NCI-H2227 (cell line): ENCODE measurements around the gene TENM4.
A peak's percentile ranks its signal among the peaks of the same experiment; 100 is the strongest.

Source experiments
- DNase-seq: peaks from one replicate; lab custom pipeline; 2025; ENCODE audit not compliant: unreplicated experiment; lab: John Stamatoyannopoulos, UW

Gene TENM4

DNA sequence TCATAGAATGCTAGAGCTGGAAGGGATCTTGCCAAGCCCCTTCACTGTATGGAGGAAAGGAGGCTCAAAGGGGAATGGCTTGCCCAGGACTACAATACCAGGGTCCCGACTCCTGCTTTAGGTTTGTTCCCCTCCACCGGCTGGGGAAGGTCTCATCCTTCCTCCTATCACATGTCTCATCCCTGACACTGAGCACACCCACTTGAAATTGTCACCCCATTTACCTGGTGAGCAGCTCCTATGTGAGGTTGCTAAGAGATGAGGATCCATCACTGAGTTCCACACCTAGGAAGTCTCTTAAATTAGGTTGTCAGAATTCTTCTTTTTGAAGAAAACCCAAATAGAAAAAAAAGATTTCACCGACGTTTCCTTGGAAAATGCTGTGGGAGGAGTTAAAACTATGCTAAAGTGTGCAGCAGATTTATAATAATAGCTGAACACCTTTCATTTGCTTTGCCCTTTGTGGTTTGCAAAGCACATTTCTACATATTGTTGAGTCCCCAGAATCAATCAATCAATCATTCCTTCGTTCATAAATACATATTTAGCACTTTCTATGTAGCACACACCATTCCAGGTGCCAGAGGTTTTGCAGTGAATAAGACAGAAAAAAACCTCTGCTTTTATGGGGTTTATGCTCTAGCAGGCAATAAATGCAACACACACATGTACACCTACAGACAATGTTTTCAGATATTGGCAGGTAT lies 91.7 kb downstream of the TENM4 start:
- DNase-seq: no peak

DNA sequence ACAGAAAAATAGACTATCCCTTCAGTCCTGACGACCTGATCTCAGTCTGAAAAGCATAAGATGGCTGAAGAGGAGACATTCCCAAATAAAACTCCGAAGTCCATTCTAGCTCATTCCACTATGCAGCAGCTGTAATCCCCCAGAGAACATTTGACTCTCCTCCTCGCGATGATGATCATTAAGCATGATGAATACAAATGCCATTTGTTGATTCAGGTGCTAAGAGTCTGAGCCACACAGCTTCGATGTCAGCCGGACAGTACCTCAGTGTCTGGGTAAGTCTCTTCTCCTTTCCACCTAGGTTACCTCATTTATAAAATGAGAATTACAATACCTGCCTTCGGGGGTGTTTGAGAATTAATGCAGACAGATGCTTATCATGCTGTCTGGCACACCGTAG lies 94.8 kb downstream of the TENM4 start:
- no peak for DNase-seq

DNA sequence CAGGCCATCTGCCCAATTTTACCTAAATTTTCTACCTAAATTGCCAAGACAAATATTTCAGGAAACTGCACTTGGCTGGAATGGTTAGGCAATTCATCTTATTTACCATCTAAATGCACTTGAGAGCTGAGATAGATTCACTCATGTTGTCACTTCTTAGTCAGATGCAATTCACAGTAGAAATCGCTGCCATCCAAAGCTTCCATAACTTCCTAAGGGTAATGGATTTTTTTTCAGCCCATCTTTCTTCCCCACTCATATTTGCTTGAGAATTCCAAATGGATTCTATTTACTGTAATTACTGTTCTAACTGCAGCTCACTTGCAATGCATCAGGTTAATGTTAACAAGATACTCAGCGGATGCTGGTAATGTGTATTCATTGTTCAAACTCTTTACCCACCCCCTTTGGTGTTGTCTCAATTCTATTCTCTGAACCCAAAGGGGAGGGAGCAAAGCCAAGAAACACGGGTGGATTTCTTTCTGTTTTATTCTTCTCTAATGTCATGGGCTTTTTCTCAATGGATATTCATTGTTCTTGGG lies 96.0 kb downstream of the TENM4 start:
- no peak for DNase-seq

DNA sequence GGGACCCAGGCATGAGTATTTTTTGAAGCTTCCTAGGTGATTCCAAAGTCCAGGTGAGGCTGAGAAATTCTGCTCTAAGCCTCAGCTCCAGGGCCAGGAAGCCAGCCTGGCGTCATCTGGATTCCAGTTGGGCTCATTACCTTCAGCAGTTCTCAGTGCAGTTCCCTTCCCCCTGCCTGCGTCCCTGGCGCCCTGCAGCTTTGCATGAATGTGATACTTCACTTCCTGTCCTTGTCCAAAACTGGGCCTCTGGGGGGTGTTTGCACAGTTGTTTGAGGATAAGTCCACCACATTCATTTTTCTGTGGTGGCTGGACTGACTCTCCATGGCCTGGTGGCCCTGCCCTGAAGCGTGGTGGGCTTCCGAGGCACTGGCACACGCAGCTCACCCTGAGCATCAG lies 98.1 kb downstream of the TENM4 start:
- DNase-seq: no peak

DNA sequence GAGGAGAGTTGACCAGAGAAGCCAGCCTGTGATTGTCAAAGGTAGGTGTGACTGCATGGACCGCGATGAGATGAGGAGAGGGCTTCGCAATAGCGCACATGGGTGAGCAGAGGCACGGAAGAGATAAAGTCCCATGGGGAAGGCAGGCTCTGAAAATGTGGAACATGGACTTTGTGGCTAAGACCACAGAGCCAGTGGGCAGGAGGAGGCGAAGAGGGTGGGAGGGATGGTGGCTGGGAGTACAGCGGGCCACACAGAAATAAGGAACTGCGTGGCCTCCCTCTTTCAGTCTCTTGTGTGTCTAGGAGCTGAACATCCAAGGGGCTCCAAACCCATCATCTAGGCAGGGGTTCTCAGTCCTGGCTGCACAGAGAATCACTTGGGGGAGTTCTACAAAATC lies 98.6 kb downstream of the TENM4 start:
- DNase-seq: no peak

DNA sequence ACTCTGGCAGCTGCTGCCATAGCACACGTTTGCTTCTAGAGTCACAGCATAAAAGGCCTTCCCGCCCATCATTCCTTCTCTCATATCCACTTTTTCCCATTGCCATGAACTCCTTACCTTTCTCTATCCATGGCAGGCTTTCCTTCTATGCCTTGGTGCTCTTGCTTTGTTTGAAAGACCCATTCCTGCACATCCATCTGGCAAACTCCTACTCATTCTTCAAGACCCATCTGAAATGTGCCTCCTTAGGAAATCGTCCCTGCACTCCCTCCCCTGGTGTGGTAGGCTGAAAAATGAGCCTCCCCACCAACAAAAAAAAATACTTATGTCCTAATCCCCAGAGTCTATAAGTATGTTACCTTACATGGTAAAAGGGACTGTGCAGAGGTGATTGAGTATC lies 100.3 kb downstream of the TENM4 start:
- no peak for DNase-seq

DNA sequence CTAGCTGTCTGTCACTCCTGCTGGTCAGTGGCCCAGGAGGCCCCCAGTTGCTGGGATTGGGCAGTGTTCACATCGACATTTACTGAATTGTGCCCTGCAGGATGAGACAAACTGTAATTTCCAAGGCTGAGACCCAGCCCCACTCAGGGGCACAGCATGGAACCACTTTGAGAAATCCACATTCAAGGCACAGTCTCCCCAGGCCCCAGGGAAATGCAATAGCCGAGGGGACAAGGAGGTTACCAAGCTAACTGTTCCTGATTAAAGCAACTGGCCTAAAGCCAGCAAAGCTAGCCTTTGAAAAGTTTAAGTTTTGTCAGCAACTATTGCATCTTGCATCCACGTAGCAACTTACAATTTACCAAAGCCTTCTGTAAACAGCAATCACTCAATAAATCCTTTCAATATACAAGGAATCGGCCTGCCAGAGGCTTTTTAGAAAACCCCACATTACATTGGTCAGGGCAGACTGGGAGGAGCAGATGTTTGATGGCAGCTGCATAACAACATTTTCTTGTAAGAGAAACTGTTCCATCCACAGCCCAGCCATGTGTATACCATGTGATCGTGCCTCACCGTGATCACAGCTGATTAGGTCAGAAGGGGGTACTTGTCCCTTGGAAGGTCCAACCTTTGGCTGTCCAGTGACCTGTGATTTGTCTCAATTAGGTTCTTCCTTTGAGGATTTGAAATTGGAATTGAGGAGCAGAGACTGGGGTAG lies 103.9 kb downstream of the TENM4 start:
- no peak for DNase-seq

DNA sequence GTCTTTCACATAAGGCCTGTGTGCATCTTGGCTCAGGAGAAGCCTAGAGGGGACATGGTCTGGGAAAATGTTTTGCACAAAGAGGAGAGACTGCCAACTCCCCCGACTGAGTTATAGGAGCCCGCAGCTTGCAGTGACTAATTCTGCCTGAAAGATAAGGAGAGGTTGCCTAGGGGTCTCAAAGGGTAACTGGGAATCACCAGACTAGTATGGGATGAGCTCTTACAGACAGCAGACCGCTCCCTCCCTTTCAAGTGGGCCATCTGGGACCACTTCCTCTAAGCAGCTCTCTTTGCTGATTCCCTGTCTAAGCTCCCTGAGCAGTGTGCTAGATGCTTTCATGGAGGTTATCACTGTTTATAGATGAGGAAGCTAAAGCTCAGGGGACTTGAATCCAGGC lies 105.1 kb downstream of the TENM4 start:
- DNase-seq: no peak

DNA sequence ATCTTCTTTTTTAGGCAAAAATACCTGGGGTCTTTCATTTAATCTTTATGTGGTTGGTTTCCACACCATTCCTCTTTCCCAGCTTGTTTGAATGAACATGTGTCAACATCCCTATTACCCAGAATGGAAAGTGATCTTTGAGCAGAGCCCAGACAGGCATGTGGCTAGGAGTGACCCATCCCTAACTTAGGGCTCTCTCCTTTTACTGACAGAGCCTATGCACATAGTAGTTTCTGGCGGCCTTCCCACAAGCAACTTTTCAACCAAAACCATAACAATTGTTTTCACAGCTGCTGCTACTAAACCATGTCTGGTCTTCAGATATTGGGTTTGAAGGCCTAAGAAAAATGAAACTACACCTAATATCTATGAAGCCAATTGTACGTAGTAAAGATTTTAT lies 107.5 kb downstream of the TENM4 start:
- DNase-seq: no peak

DNA sequence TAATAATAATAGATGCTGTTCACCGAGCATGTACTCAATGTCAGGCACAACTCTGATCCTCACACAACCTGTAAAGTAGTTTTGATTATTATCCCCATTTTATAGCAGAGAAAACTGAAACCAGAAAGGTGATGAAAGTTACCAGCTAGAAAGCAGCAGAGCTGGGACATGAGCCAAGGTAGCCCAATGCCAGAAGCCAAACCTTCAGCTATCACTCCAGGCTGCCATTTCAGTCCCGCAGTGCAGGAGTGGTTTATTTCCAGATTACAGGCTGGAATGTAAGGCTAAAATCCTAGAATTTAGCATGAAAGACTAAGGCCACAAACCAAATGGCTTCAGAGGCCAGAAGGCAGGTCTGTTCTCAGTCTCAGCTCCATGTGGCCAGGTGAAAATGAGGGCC lies 108.8 kb downstream of the TENM4 start:
- no peak for DNase-seq

DNA sequence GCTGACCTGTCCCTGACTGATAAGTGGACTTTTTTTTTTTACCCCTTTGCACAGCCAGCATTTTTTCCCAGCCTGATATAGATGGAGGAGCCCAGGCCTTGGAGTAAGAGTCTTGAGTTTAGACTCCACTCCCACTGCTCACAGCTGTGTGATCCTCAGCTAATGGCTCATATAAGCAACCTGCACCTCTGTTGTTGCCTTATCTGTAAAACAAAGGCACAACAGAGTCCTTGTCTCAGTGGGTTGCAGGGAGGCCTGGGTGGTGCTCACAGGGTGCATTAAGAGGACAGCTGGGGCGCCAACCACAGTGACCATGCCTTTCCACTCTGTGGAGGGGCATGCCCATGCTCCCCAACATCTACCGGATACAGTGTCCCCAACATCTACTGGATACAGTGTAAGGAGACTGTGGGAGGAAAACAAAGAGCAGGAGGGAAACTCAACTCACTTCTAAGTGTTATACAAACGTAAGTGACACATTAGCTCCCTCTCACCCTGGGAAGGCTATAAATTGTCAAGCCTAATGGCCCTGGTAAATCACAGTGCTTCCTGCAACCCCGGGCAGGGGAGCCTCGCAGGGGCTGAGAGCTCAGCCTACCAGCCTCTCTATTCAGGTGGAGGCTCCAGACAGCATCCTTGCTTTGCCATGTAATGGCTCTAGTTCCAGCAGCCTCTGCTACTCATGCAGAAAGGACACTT lies 109.5 kb downstream of the TENM4 start:
- peak; percentile 38 for DNase-seq

DNA sequence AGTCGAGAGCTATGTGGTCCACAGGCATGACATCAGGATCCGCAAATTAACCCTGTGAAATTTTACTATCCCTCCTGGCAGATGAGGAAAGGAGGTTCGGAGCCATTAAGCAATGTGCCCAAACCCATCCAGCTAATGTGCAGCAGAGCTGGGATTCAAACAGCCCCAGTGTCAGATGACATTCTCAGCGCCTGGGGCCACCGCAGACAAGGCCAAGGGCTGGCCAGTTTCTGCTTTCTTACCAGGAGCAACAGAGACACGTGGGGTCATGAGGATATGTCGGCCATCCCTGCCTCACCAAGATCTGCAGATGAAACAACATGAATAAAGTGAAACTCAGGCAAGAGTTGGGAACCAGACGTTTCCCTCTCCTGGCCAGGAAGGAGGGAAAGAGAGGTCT lies 110.2 kb downstream of the TENM4 start:
- DNase-seq: no peak

DNA sequence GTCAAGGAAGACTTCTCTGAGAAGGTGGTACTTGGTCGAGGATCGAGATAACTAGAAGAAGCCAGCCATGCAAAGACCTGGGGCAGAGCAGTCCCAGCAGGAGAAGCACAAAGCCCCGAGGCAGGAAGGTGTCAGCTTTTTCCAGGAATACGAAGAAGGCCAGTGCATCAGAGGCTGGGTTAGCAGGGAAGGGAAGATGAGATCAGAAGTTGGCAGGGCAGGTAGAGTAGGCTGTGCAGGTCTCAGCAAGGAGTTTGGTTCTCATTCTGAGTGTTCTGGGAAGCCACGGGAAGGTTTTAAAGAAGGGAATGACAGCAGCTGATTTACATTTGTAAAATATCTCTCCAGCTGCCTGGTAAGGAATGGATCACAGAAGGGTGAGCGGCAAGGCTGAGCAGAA lies 111.3 kb downstream of the TENM4 start:
- no peak for DNase-seq

DNA sequence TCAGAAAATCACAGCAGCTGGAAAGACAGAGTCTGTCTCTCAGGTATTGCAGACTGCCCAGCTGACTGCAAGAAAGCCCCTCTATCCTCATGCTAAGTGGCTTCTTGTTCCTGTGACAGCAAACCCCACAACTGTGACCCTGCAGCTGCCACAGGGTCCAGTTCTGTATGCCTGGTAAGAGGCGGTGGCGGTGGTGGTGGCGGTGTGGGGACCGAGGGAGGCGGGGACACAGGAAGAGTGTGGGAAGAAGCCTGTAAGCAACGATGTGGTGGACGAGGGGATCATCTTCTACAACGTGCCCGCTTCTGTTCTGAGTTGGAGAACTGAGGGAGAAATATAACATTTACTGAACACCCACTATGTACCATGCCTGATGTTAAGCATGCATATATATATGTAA lies 112.4 kb downstream of the TENM4 start:
- no peak for DNase-seq

DNA sequence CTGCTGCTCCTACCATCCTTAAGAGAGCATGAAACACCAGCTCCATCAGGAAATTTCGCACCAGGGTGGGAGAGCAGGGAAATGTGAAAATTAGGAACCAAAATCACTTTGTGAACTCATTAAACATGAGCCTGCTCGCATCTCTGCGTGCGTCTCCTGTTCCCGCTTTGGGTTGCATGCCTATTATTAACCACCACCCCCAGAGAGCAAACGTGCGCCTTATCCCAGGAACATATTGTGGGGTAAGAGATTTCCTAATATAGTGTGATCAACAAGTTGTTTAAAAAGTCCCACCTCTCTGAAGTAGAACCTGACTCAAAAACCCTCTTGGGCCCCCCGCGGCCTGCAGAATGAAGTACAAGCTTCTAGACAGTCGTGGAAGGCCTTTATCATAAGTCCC lies 115.0 kb downstream of the TENM4 start:
- DNase-seq: no peak

DNA sequence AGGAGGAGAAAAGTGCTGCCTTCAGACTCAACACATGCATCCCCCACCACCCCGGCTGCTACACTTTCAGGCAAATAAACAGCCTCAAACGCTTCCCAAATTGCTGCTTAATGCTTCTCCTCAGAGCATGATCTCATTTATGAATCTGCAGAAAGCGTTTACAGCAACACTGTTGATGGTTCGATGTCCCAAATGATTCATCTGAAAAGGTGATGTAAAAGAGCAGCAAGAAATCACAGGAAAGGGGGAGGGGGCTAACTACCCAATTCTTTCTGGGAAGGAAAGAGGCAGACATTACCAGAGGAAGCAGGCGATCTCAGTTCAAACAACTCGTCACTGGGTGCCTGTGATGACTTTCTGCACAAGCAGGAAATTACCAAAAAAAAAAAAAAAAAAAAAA lies 119.6 kb downstream of the TENM4 start:
- DNase-seq: no peak

DNA sequence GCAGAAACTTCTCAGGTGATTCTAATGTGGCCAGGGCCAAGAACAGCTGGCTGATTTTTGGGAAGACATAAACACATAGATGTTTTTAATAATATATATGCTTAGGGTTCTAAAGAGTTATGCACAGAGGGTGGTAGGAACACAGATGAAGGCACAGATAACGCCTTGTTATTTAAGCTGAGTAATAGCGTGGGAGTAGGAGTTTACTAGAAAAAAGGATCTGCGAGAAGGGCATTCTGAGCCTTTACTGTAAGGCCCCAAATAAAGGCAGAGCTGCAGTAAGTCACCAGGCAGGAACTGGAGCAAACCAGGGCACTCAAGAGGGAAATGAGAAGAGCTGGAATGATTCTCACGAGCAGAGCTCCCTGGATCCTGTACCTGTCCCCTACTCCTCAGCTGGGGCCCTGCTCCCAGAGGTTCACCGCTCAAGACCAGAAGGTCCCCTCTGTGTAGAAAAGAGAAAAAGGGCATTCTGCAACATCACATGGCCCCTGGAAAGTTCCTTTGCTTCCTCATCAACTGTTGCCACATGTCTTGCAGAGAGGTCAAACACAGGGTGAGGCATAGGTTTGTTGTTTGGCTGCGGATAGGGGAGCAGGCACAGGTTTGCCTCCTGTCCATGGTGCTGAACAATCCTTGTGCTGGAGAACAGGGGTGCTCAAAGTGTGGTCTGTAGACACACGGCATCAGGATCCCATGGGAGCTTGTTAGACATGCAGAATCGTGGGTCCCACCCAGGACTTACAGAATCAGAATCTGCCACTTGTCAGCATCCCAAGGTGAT lies 125.7 kb downstream of the TENM4 start:
- DNase-seq: no peak

DNA sequence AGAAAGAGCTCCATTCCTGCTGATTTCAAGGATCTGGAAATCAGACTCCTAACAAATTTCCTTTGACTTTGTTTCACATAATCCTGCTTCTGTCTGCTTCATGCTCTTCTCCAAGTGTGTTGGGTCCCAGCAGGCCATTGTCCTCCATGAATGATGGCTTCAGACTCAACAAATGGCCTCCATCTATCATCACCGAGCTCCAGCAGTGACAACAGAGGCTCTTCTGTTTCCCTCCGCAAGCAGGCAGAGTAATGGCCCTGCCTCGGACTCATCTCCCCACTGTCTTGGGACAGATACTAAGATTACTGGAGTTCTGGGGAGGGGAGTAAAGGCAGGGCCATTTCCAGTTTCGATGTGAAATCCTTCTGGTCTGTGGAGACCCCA lies 127.3 kb downstream of the TENM4 start:
- DNase-seq: no peak

DNA sequence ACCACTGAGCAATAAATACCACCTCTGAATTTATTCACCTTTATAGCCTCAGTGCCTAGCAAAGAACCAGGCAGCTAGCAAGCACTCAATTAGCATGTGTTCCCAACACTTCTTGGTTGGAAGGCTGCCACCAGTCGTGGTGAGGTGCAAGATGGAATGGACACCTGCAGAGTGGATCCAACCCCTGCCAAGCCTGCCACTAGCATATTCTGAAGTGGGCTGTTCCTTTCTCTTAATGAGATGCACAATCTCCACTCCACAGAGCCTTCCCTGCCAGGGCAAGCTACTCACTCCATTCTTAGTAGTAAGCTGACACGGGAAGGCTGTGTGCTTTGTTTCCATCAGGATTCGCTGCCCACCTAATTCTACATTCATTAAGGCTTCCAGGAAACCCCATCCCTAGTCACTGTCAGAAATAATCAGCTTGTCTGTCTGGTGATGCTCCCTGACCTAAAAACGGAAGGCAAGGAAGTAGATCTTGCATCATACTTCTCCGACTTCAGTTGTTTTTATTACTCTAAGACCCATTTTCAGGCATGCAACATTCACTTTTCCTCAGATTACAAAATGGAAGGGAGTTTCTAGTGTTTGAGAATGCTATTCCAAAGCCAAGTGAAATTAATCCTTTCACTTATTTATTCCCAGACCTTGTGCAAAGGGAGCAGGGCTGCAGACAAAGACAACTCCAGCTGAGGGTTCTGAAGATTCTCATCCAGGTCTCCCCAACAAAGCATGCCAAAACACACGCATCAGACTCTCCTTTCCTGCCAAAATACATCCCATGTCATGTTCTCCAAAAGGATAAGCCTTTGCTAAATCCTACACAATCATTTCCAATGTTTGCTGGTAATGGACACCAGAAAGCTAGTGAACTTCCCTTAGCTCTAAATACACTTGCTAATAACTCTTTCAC lies 128.0 kb downstream of the TENM4 start:
- DNase-seq: no peak

DNA sequence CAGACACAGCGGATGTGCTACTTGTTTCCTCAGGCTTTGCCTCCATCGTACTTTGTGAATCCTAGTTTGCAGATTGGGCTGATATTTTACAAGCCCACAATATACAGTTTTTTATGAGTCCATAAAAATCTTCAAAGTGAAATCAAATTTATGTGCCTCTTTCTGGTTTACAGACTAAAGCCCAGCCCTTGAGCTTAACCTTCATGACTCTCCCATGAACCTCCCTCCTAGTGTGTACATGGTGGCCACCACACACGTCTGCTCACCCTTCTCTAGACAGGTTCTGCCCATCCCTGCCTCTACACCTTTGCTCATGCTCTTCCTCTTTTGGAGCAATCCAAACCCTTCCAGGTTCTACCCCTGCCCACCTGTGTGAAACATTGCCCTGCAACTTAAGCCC lies 129.4 kb downstream of the TENM4 start:
- no peak for DNase-seq
